GM12873 (cell line): ENCODE measurements around the gene SYNPO2.

Experiments
- CTCF ChIP-seq: IDR thresholded peaks from 2 replicates; pipeline ENCODE4 v1.5.1; 2012; ENCODE audit warnings: low read depth, mild to moderate bottlenecking, moderate library complexity, low read length, control low read depth; ENCODE audit not compliant: insufficient read depth; ENCODE audit errors: missing control alignments

Gene SYNPO2

GRCh38 chr4:119100655-119101054, 212.0 kb downstream of the SYNPO2 start:
- no peak for TF ChIP-seq CTCF

GRCh38 chr4:119103263-119103662, 214.6 kb downstream of the SYNPO2 start:
- no peak for TF ChIP-seq CTCF

- no peak for TF ChIP-seq CTCF
Measured at GRCh38 chr4:119104644-119105273, 216.1 kb downstream of the SYNPO2 start.

- TF ChIP-seq CTCF, result no peak
Measured at GRCh38 chr4:119105605-119106004, 217.0 kb downstream of the SYNPO2 start.

- TF ChIP-seq CTCF, result no peak
Measured at GRCh38 chr4:119106036-119107000, 217.7 kb downstream of the SYNPO2 start.

GRCh38 chr4:119110121-119110520, 221.5 kb downstream of the SYNPO2 start:
- no peak for TF ChIP-seq CTCF
